ENCODE results near the gene ARFRP1. TPM values are rescaled to one million over a fixed set of nuclear protein-coding genes. Genes with fewer than 3 reads are reported as not detected.

ARFRP1 gene
- total and polyA plus RNA-seq, 2 of the 13 experiments (the other 11 are each of a cell fraction or from before 2014, with no cell fraction given) = 32.0 to 51.1 TPM

GRCh38 chr20:63740627-63741353 lies 33.0 kb upstream of the ARFRP1 start (continued):
- TF ChIP-seq MBNL3 (CRISPR knock-in tag; conservative IDR thresholded peaks at IDR 0.05) = no peak
- TF ChIP-seq, protein P1, sequence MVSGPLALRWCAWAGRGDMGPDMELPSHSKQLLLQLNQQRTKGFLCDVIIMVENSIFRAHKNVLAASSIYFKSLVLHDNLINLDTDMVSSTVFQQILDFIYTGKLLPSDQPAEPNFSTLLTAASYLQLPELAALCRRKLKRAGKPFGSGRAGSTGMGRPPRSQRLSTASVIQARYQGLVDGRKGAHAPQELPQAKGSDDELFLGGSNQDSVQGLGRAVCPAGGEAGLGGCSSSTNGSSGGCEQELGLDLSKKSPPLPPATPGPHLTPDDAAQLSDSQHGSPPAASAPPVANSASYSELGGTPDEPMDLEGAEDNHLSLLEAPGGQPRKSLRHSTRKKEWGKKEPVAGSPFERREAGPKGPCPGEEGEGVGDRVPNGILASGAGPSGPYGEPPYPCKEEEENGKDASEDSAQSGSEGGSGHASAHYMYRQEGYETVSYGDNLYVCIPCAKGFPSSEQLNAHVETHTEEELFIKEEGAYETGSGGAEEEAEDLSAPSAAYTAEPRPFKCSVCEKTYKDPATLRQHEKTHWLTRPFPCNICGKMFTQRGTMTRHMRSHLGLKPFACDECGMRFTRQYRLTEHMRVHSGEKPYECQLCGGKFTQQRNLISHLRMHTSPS (CRISPR knock-in tag; IDR thresholded peaks at IDR 0.05; ENCODE audit: low read depth) = peak; percentile 97
- peak; percentile 92; the same call in 1 of the 2 replicates for TF ChIP-seq PAWR (CRISPR knock-in tag; IDR thresholded peaks at IDR 0.05; ENCODE audit: borderline replicate concordance)
- peak; percentile 51 for TF ChIP-seq NFYB (CRISPR knock-in tag; IDR thresholded peaks at IDR 0.05)
- peak; percentile 76; the same call in 1 of the 2 replicates for TF ChIP-seq ZNF879 (CRISPR knock-in tag; IDR thresholded peaks at IDR 0.05)
- TF ChIP-seq NFKB2 (CRISPR knock-in tag; IDR thresholded peaks at IDR 0.05; ENCODE audit: borderline replicate concordance) = peak; percentile 94
- TF ChIP-seq, protein P2, sequence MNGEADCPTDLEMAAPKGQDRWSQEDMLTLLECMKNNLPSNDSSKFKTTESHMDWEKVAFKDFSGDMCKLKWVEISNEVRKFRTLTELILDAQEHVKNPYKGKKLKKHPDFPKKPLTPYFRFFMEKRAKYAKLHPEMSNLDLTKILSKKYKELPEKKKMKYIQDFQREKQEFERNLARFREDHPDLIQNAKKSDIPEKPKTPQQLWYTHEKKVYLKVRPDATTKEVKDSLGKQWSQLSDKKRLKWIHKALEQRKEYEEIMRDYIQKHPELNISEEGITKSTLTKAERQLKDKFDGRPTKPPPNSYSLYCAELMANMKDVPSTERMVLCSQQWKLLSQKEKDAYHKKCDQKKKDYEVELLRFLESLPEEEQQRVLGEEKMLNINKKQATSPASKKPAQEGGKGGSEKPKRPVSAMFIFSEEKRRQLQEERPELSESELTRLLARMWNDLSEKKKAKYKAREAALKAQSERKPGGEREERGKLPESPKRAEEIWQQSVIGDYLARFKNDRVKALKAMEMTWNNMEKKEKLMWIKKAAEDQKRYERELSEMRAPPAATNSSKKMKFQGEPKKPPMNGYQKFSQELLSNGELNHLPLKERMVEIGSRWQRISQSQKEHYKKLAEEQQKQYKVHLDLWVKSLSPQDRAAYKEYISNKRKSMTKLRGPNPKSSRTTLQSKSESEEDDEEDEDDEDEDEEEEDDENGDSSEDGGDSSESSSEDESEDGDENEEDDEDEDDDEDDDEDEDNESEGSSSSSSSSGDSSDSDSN (CRISPR knock-in tag; IDR thresholded peaks at IDR 0.05) = peak; percentile 100
- TF ChIP-seq HOXA7 (CRISPR knock-in tag; IDR thresholded peaks at IDR 0.05) = no peak
- TF ChIP-seq JUN (CRISPR knock-in tag; IDR thresholded peaks at IDR 0.05) = peak; percentile 86
- TF ChIP-seq HDAC6 (IDR thresholded peaks at IDR 0.05; ENCODE audit: low read depth, low read length) = no peak
- TF ChIP-seq NR2C2 (CRISPR knock-in tag; IDR thresholded peaks at IDR 0.05; ENCODE audit: borderline replicate concordance) = peak; percentile 90
- peak; percentile 96 for TF ChIP-seq ZNF800 (CRISPR knock-in tag; IDR thresholded peaks at IDR 0.05)
- TF ChIP-seq BCLAF1 (IDR thresholded peaks at IDR 0.05) = no peak
- TF ChIP-seq, protein P3, sequence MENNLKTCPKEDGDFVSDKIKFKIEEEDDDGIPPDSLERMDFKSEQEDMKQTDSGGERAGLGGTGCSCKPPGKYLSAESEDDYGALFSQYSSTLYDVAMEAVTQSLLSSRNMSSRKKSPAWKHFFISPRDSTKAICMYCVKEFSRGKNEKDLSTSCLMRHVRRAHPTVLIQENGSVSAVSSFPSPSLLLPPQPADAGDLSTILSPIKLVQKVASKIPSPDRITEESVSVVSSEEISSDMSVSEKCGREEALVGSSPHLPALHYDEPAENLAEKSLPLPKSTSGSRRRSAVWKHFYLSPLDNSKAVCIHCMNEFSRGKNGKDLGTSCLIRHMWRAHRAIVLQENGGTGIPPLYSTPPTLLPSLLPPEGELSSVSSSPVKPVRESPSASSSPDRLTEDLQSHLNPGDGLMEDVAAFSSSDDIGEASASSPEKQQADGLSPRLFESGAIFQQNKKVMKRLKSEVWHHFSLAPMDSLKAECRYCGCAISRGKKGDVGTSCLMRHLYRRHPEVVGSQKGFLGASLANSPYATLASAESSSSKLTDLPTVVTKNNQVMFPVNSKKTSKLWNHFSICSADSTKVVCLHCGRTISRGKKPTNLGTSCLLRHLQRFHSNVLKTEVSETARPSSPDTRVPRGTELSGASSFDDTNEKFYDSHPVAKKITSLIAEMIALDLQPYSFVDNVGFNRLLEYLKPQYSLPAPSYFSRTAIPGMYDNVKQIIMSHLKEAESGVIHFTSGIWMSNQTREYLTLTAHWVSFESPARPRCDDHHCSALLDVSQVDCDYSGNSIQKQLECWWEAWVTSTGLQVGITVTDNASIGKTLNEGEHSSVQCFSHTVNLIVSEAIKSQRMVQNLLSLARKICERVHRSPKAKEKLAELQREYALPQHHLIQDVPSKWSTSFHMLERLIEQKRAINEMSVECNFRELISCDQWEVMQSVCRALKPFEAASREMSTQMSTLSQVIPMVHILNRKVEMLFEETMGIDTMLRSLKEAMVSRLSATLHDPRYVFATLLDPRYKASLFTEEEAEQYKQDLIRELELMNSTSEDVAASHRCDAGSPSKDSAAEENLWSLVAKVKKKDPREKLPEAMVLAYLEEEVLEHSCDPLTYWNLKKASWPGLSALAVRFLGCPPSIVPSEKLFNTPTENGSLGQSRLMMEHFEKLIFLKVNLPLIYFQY (CRISPR knock-in tag; IDR thresholded peaks at IDR 0.05; ENCODE audit: borderline replicate concordance) = peak; percentile 99
- TF ChIP-seq ZNF234 (CRISPR knock-in tag; conservative IDR thresholded peaks at IDR 0.05) = peak; percentile 97
